Caki2 (cell line): ENCODE results near the gene POFUT2. TPM values are rescaled to one million over a fixed set of nuclear protein-coding genes. Genes with fewer than 3 reads are reported as not detected.

Experiments
- DNase-seq: peaks from one replicate; pipeline ENCODE4 v3.0.0-alpha.2; 2015; ENCODE audit warnings: low read depth
- in situ Hi-C: cut with HindIII; loops from 2 replicates; pipeline ENCODE4 v1.10.0; 2016; ENCODE audit warnings: low sequenced_read_pairs, low pct_unique_long_range_greater_than_20kb, mixed read lengths
- total RNA-seq: library from RNA; depleted of rRNA; stranded (reverse); fragments of >200 nt; shearing (Covaris generic); gene quantifications from 2 replicates; pipeline ENCODE4 v1.2.3, GENCODE V29; 2014; ENCODE audit warnings: low replicate concordance

Gene POFUT2
- total RNA-seq, 1 experiment from 2014 or later, result 35.2 TPM

- DNase-seq, result no peak
- in situ Hi-C loops, result no loop called here
Measured at GRCh38 chr21:45261093-45261492, 26.6 kb downstream of the POFUT2 start.

- no peak for DNase-seq
- in situ Hi-C loops, result no loop called here
Measured at GRCh38 chr21:45260191-45260825, 27.4 kb downstream of the POFUT2 start.

- no peak for DNase-seq
- in situ Hi-C loops, result no loop called here
Measured at GRCh38 chr21:45259206-45259840, 28.4 kb downstream of the POFUT2 start.

GRCh38 chr21:45258466-45258865, 29.2 kb downstream of the POFUT2 start:
- in situ Hi-C loops, result no loop called here
- no peak for DNase-seq

- in situ Hi-C loops, result no loop called here
- DNase-seq, result no peak
Measured at GRCh38 chr21:45257673-45258341, 29.9 kb downstream of the POFUT2 start.

GRCh38 chr21:45256912-45257672, 30.6 kb downstream of the POFUT2 start:
- DNase-seq, result no peak
- in situ Hi-C loops, result no loop called here

GRCh38 chr21:45256021-45256911, 31.4 kb downstream of the POFUT2 start:
- no peak for DNase-seq
- in situ Hi-C loops, result no loop called here

- DNase-seq, result no peak
- in situ Hi-C loops, result no loop called here
Measured at GRCh38 chr21:45255381-45256020, 32.2 kb downstream of the POFUT2 start.

GRCh38 chr21:45254460-45254930, 33.2 kb downstream of the POFUT2 start:
- in situ Hi-C loops, result no loop called here

GRCh38 chr21:45253633-45254459, 33.8 kb downstream of the POFUT2 start:
- no peak for DNase-seq
- in situ Hi-C loops, result no loop called here

More at GRCh38 chr21:45254460-45254930, 33.2 kb downstream of the POFUT2 start:
- DNase-seq, result no peak

GRCh38 chr21:45253180-45253579, 34.5 kb downstream of the POFUT2 start:
- in situ Hi-C loops, result no loop called here
- no peak for DNase-seq

GRCh38 chr21:45252448-45252925, 35.2 kb downstream of the POFUT2 start:
- no peak for DNase-seq
- in situ Hi-C loops, result no loop called here

GRCh38 chr21:45251635-45252447, 35.9 kb downstream of the POFUT2 start:
- DNase-seq, result no peak
- in situ Hi-C loops, result no loop called here

- in situ Hi-C loops, result no loop called here
- no peak for DNase-seq
Measured at GRCh38 chr21:45250914-45251634, 36.6 kb downstream of the POFUT2 start.

- DNase-seq, result no peak
- in situ Hi-C loops, result no loop called here
Measured at GRCh38 chr21:45250272-45250671, 37.4 kb downstream of the POFUT2 start.
